GM12873 (cell line): ENCODE results near the gene CPNE5.

Experiments used
- TF ChIP-seq, protein P1 (sequence below): IDR thresholded peaks from 2 replicates; pipeline ENCODE4 v1.5.1; 2012; ENCODE audit warnings: low read depth, mild to moderate bottlenecking, moderate library complexity, low read length, control low read depth; ENCODE audit not compliant: insufficient read depth; ENCODE audit errors: missing control alignments

Gene CPNE5

DNA sequence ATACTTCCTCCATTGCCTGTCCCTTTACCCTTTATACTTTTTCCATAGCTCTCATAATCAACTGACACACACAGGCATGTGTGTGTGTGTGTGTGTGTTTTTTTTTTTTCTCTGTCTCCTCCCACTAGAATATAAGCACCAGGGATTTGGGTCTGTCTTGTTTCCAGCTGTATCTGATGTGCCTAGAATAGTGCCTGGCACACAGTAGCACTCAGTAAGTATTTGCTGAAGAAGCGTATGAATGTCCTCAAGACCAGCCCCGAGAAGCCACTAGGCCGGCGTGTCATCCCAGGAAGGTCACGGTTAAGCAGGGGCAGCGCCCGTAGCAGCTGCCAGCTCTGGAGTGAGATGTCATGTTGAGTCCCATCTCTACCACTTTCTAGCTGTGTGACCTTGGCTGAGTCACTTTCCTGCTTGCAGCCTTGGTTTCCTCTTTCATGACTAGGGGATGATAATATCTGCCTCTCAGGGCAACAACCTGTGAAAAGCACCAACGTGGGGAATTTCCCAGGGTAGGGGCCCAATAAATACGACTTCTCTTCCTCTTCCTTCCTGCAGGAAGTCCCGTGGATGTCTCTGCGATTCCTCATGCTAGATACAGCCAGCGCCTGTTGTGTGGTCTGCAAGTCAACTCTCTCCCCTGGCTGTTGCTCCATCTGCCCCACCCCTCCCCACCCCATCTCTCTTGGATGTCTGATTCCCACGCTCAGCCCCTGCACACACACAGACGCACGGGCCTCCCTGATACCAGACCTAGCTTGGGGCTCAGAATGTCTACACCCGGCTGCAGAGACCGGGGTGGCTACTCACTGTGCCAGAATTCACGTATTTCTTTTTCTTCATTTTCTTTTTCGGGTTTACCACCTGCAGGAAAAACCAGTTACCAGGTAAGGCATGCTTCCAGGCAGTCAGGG lies 83.6 kb downstream of the CPNE5 start:
- TF ChIP-seq, protein P1, sequence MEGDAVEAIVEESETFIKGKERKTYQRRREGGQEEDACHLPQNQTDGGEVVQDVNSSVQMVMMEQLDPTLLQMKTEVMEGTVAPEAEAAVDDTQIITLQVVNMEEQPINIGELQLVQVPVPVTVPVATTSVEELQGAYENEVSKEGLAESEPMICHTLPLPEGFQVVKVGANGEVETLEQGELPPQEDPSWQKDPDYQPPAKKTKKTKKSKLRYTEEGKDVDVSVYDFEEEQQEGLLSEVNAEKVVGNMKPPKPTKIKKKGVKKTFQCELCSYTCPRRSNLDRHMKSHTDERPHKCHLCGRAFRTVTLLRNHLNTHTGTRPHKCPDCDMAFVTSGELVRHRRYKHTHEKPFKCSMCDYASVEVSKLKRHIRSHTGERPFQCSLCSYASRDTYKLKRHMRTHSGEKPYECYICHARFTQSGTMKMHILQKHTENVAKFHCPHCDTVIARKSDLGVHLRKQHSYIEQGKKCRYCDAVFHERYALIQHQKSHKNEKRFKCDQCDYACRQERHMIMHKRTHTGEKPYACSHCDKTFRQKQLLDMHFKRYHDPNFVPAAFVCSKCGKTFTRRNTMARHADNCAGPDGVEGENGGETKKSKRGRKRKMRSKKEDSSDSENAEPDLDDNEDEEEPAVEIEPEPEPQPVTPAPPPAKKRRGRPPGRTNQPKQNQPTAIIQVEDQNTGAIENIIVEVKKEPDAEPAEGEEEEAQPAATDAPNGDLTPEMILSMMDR, result no peak

DNA sequence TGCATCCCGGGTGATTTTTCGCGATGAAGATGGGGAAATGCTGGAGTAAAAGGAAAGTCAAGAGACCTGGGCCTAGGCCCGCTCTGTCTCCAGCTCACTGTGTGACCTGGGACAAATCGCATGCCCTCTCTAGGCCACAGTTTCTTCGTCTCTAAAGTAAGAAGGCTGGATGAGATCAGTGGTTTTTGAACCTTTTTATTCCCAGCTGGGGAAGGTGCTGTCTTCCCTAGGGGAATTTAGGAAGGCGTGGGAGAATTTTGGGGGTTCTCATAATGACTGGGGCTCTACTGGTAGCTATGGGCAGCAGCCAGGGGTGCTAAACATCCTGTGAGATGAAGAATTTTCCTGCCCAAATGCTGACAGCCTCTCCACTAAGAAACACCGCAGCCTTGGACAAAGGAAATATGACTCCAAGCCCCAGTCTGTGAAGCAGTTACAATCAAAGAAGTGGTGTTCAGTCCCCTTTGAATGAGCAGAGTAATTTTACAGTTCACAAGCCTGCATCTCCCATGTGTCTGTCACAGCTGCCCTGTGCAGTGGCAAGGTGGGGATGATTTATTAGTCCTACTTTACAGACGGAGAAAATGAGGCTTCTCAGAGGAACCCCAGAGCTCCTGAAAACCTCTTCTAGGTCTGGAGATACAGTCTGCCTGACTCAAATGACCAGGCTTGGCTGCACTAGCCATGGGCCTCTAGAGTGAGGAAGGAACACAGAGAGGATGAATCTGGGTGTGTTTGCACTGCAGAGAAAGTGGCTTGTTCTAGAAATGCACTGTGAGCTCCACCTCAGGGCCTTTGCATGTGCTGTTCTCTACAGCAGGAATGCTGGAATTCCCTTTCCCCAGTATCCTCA lies 84.4 kb downstream of the CPNE5 start:
- TF ChIP-seq, protein P1, result no peak

DNA sequence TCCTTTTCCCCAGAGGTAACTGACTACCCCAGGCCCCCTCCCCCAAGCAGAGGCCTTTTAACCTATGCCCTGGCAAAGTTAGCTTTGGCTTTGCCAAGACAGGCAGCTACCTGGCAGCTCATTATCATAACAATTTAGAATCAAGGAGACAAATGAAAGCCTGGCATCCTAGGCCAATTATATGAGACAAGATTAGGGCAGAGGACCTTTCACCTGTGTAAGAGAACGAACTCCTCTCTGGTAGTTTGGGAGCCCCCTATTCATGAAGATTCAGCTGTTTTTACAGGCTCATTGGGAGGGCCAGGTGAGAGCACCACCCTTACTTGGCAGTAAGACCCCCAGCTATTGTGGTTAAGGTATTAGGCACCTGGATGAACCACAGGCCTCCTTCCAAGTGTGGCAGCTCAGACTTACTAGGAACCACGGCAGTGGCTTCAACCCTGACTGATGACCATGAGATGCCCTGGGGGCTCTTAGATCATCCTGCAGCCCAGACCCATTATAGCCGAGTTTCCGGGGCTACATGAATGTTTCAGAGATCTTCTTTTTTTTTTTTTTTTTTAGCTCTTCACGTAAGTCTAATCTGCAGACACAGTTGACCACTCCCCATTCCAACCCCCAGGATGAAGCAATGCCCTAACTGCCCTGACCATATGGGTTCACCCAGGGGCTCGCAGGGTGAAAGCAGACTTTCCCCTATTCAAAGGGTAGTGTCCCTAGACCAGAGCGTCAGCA lies 85.4 kb downstream of the CPNE5 start:
- TF ChIP-seq, protein P1, result no peak

DNA sequence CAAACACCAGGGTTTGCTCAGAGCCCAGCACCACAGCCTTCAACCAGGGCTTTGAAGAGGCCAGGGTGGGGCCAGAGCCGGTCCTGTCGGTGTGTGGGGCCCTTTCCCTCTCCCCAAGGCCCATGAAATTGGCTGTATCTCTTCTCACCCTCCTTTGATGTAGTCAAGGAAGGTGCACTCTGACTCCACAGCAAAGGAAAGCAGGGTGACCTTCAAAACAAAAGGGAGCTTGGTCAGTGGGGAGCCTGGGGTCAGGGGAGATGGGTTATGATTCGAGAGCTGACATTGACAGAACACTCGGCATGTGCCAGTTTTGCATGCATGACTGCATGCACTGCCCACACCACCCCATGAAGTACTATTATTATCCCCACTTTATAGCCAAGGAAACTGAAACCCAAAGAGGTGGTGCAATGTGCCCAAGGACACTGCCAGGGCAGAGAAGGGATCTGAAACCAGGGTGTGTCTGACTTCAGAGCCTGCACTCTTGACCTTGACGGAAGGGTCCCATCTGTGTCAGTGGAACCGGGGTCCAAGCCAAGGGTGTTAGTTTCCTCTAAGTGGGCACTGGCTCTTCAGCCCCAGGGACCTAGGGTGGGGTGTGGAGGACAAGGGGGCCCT lies 86.2 kb downstream of the CPNE5 start:
- TF ChIP-seq, protein P1, result no peak

DNA sequence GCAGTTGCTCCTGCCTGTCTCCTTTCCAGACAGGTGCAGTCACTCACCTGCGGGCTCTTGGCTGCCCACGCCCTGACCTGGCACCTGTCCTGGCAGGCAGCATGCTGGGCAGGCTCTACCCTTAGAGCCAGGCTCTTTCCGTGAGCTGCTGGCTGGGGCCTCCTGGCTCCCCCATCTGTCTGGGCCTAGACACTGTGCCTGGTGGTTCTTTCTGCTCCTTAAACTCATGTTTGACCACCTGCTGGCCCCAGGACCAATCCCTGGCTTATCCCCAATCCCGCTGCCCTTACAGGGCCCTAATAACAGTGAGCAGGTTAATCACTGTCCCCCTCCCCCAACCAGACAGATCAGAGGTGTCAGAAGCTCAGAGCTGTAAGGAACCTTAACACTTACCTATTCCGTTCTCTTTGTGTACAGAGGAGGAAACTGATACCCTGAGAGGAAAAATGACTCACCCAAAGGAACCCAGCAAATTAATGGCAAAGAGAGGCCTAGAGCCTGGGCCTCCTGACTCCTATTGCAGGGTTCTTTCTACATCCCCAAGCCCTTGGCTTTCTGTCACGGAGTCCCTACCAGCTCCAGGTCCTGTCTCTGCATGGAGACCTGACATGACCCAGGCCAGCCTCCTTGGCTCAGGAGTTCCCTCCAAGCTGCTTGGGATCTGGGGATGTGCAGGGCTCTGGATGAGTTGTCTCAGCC lies 86.9 kb downstream of the CPNE5 start:
- TF ChIP-seq, protein P1, result no peak

DNA sequence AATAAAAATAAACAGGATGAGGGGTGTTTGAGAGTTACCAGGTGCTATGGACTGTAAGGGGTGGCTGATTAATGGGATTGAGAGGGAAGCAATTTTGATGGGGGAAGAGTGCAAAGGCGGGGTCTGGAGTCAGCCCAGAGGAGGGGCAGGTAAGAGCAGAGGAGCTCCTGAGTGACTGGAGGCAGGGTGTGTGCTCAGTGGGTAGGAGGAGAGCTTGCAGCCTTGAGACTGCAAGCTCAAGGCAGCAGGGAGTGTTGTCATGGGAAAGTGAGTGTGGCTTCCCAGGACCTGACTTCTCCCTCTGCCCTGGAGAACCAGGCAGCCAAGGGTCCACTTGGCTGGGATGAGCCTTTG lies 87.4 kb downstream of the CPNE5 start:
- TF ChIP-seq, protein P1, result no peak
